ENCODE measurements around the gene MICAL3.

The MICAL3 gene

GRCh38 chr22:17741866-17742526, 282.4 kb downstream of the MICAL3 start:
- DNase-seq = no peak

- no peak for DNase-seq
Measured at GRCh38 chr22:17739196-17739975, 285.0 kb downstream of the MICAL3 start.

- DNase-seq = no peak
Measured at GRCh38 chr22:17738386-17739128, 285.8 kb downstream of the MICAL3 start.

Data from activated CD4-positive, alpha-beta T cell treated with anti-CD3 and anti-CD28 coated beads, Interleukin-2, amount 50 U/mL, for 1 hour (primary cell).